NAMALWA (cell line): ENCODE measurements around the gene RNF141.

Experiments
- DNase-seq: peaks from one replicate; pipeline ENCODE4 v3.0.0-alpha.2; 2015; ENCODE audit warnings: low spot score

Gene RNF141

DNA sequence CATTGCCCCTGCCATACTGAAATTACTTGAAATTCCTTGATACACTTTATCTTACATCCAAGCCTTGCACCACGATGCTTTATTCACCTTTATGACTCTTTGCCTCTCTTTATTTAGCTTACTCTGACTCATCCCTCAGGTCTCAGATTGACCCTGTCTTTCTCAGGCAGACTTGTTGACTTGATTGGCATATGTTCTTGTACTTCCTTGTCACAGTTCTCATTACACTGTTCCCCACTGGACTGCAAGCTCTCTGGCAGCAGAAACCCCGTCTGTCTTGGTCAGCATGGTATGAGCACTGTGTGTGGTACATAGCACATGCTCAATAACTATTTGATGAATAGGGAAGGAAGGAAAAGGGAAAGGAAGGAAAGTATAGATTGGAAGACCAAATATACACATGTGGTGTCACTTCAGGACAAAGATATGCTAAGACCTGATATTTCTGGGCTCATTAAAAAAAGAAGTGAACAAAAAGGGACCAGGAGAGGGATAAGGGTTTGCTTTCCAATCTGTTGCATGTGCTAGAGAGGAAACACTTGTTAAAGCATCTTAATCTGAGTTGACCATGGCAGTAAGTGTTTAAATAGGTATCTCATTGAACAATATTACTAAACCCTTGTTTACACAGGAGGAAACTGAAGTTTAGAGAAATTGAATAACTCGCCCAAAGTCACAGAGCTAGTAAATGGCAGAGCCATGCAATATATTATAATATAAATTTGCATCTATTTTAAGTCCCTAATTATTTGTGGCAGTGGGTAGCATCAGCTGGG lies 20.2 kb upstream of the RNF141 start:
- DNase-seq = no peak

DNA sequence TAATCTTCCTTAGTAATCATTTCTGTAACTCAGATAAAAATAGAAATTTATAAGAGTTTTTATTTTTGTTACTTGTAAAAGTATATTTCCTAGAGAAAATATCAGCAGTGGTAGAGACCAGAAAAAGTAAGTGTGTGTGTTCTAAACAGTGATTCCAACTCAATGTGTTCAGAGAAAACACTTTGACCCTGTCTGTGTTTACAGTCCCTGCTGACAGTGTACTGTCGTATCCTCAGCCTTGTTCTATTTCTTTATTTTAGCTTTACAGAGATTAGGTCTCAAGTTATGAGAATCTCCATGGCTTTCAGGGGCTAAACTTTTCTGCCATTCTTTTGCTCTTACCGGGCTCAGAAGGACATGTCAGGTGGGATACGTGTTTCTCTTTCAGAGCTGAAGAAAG lies 17.3 kb upstream of the RNF141 start:
- no peak for DNase-seq

DNA sequence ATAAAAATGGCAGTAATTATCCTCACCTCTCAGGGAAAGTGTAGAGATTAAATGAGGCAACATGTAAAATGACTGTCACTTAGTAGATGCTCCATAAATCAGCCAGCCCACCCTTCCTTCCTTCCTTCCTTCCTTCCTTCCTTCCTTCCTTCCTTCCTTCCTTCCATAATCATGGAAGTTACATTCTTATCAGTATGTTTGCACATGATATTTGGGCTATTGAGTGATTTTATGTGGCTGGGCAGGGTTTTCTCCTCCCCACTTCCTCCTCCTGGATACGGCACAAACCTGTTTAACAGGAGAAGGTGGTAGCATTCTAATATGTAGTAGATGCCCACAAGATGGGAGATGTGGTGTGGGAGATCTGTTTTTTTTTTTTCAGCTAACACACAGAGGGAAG lies 15.6 kb upstream of the RNF141 start:
- no peak for DNase-seq

- no peak for DNase-seq
Measured at GRCh38 chr11:10551845-10552352, 10.9 kb upstream of the RNF141 start.

- no peak for DNase-seq
Measured at GRCh38 chr11:10551290-10551592, 10.3 kb upstream of the RNF141 start.

DNA sequence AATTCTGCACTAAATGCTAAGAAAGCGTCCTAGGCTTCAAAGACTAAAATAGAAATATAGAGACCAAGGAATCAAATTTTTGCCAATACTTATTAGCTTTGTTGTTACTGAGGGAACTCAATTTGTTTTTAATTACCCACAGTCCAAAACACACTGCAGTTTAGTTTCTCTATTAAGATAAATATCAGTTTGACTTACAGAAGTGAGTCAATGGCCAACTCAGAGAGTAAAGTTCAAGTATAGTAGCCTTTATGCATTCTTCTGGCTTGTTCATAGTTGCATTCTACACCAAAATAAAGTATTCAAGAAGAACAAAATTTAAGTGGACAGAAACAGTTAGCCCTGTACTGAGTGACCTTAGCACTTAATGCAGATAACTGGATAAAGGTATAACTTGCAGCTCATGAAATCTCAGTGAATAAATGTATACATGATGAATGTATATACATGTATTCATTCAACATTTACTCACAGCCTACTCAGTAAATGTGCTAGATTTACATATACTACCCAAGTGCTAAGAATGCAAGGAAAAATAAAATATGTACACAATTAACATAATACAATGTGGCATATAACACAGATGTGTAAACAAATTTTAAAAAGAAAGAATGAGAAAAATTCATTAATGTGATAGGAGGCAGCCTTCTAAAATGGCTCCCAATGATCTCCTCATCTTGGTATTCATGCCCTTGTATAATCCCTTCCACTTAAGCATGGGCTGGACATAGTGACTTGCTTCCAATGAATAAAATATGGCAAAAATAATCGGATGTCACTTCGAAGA lies 9.7 kb upstream of the RNF141 start:
- DNase-seq = no peak

- DNase-seq = peak; percentile 74
Measured at GRCh38 chr11:10544491-10545465, 3.8 kb upstream of the RNF141 start.

GRCh38 chr11:10543782-10544181 lies 2.8 kb upstream of the RNF141 start:
- DNase-seq = no peak

GRCh38 chr11:10542776-10543175 lies 1.8 kb upstream of the RNF141 start:
- no peak for DNase-seq

DNA sequence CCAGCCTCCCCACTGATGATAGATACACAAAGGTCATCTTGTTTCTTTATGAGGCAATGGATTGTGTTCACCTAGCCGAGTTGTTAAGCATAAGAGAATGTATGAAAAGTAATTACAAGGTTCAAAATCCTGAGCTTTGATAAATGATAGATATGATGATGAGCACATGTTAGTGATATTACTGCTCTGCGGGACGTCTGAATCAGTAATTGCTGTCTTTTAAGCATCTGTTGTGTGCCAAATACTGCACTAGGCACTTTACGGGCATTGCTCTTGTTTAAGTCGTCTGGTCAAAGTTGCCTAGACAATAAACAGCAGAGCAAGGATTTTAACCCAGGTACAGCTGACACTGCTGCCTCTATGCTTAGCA lies 559 bp upstream of the RNF141 start:
- DNase-seq = no peak

DNA sequence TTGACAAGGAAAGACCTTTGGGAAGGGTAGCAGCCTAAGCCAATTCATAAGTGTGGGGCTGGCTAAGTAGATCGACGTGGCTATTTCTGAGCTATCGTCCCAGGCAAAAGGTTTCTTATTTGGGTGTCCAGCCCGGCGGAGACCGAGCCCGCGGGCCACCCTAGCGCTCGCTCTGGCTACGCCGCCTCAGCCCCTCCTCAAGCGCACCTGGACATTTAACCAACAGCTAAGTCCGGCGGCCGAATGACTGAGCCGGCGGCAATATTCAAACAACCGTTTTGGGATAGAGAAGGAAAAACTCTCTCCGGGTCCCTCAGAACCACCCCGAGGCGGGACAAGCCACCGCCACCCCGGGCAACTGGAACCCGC lies 457 bp downstream of the RNF141 start:
- peak; percentile 37 for DNase-seq

GRCh38 chr11:10539339-10539738 lies 1.6 kb downstream of the RNF141 start:
- no peak for DNase-seq

- DNase-seq = no peak
Measured at GRCh38 chr11:10538924-10539323, 2.1 kb downstream of the RNF141 start.

DNA sequence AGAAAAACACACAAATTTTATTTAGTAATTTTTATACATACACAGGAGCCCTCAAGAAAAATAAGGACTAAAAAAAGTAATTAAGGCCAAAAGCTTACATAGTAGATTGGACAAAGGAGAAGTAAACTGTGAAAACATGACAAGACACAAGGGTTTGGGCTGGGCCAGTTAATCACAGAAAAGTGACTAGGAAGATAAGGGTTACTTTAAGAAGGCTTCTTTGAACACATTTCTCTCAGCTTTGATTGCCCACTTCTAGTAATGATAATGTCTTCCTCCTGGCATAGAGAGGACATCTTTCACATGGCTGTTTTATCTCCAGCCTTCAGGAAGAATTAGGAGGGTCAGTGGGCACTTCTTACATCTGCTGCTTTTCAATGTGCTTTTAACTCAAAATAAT lies 3.4 kb downstream of the RNF141 start:
- DNase-seq = no peak

GRCh38 chr11:10534316-10534715 lies 6.7 kb downstream of the RNF141 start:
- DNase-seq = no peak

DNA sequence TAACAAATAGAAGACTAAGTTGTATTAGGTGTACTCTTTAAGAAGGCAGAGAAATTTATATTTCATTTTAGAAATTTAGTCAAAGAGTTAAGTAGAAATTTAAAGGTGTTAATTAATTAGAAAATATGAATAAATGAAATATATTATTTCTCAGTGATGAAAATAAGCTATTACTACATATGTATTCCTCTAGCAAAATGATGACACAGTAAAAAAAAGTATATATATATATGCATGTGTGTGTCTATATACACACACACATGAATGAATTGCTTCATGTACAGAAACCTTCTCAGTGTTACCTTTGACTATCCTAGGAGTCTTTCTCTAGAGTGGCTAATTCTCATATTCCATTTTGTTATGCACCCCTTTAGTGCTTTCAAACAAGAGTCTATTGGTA lies 7.7 kb downstream of the RNF141 start:
- DNase-seq = no peak

DNA sequence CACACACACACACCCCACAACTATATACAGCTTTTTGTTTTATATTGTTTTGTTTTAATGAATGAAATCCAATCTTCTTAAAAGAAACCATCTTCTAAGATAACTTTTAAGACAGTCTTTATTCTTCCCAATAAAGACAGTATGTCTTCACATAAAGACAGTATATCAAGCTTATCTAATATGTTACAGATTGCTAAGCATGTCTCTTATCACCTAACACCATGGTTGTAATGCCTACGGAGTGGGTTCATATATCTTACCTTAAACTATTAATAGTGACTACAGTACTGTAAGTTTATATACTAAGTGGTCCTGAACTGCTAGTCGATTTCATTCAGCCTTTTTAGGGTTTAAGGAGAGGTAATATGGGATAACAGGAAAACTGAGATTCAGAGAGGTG lies 8.5 kb downstream of the RNF141 start:
- DNase-seq = no peak

- no peak for DNase-seq
Measured at GRCh38 chr11:10529279-10529678, 11.7 kb downstream of the RNF141 start.

DNA sequence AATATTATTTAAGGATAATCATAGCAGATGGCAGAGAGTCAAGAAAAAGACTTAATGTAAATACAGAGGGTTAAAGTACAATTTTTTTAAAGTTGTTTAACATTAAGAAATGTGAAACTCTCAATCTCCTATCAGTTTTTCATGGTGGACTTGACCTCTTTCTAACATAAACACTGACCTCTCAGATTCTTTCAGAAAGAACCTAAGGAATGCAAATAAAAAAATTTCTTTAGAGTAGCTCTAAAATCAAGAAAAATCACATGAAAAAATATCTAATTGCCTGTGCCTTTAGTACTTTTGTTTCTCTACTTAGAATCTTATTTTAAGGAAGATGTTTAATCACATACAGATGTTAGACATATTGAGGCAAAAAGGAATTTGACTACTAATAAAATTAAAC lies 12.9 kb downstream of the RNF141 start:
- DNase-seq = no peak

DNA sequence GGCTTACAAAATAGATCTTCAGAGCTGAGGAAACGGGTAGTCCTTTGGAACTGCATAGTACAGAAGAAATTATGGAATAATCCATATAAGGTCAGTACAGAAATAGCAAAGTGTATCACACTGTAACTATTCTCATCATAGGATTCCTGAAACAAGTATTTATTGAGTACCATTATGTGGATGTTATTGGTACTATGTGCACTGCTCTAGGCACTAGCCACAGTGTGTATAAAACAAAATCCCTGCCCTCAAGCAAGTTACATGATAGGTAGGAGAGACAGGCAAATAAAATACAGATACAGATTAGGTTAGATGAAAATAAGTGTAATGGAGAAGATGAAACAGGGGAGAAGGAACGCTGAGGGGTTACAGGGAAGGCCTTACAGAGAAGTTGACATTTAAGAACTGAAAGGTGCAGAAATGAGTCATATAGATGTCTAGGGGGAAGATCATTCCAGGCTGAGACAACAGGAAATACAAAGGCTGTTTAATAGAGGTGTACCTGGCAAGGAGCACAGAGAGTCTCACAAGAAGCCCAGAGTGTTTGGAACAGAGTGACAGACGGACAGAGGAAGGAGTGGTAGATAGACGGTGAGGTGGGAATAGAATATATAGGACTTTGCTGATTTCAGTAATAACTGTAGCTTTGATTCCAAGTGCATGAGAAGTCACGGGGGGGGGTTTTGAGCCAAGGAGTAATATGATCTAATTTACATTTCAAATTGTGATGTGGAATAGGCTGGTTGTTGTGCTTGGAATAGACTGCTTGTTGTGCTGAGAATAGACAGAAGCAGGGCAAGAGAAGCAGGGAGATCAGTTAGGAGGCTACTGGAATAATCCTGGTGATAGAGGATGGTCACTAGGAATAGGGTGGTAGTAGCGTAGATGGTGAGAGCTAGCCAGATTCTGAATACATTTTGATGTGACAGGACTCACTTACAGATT lies 13.7 kb downstream of the RNF141 start:
- no peak for DNase-seq

GRCh38 chr11:10524471-10524870 lies 16.5 kb downstream of the RNF141 start:
- DNase-seq = no peak
